GM20431 (cell line): ENCODE results near the gene UBE2D3.
"Not testable (repeated sequence)": the region's sequence is repeated elsewhere in the genome, so short reads cannot be mapped to it uniquely, and the experiment has no call there.

ENCODE experiments used
- in situ Hi-C: fragments of 300-500 bp; cut with MseI, MboI; formaldehyde crosslinking; loops from one replicate; pipeline ENCODE4 v1.15.0; 2020; ENCODE audit warnings: low sequenced_read_pairs; ENCODE audit not compliant: unreplicated experiment

The UBE2D3 gene

DNA sequence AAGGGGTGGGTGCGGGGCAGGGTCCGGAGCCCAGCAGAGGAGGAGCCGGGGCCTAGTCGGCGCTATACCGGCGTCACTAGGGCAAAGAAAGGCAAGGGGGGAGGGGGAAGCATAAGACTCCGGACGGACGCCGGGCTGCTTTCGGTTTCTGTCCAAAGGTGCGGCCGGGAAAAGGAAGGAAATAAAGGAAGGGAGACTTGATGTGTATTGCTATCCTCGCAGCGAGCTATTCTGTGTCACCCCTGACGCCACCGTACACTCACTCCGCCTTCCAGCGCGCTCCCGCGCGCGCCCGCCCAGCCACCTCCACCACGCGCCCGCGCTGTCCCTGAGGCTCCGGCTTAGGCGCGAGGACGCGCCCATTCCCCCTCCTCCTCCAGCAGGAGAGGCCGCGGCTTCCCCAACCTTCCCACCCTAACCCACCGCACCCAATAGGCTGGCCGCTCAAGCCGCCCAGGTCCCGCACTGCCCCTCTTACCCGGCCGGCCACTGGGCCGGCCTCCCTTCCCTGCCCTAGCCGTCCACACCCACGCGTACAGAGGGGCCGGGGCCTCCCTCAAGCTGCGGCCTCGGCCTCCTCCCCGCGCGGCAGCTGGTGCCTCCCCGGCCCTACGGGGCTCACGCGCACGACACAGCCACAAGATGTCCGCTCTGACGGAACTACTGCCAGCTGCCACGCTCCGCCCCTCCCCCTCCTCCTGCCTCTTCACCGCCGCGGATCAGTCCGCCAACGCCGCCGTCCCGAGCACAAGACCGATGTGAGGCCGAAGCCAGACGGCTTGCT, at the start of gene UBE2D3:
TSS of gene UBE2D3 (minus strand) at position 662 of the 784 bp plus-strand sequence. CDS start 1,043 bp downstream, outside the sequence.
- in situ Hi-C loops, result no loop called here

DNA sequence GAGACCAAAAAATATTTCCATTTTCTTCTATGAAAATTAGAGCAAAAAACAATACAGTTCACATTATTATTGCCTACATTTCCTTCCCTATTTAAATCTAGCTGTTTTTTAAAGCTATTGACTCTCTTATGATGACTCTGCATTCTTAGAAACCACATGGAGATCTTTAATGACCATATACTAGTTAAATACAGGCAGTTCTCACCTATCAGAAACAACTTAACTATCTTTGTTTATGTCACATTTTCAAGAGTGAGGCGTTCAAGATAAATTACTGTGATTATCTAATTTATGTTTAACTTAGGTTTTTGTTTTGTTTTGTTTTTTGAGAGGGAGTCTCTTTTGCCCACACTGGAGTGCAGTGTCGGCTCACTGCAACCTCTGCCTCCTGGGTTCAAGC, 44.4 kb upstream of the UBE2D3 start:
- in situ Hi-C loops, result no loop called here

DNA sequence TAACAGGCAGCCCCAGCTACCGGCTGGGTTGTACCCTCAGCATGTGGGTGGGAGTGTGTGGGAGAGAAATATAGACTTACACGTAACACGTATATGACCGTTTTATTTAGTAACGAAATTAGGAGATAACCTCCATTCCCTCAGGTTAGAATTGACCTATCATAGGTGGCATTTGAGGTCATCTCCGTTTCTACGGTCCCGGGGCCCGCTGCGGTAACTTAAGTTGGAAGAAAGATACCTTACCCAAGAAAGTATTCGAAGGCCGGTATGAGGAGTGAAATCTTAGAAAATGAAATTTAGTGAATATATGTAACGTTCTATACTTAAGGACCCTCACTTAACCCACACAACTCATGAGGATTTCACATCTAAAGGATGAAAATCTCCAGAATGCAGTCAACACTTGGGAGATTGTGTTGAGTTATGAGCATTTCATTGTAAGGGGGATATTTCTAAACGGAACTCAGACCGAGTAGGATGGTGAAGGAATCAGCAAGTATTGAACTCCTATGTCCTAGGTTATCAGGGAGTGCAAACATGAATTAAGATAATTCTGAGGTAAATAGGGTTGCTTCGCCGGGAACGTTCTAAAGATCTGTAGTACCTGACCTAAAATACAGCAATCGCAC, 42.3 kb upstream of the UBE2D3 start:
- in situ Hi-C loops, result no loop called here

DNA sequence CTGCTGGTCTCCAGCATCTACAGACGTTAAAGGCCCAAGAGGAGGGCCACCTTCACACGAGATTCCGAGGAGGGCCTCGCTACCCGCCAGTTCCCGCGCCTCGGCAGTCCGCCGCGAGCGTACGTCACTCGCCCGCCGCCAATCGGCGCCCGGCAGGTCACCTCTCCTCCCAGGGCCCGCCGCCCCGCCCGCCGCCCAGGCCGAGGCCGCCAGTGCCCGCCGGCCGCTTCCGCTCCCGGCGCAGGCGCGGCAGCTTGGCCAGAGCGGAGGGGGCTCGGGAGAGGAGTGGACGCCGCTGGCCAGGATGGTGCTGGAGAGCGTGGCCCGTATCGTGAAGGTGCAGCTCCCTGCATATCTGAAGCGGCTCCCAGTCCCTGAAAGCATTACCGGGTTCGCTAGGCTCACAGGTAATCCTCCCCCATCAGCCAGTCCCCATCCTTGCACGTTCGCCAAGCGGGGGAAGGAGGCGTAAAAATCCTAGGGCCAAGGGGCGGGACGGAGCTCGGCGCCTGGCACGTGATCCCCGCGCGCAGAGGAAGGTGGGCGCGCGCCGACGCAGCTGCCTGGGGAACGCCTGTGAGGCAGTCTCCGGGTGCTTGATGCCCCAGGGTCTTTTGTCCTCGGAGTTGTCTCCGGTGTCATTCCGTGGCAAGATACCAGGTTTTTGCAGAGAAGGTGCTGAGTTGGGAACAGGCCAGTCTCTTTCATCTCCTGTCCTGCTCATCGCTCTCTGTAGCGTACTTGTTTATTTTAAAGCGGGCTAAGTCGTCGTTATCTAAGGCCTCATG, 41.6 kb upstream of the UBE2D3 start, which contains the start of gene CISD2:
TSS of gene CISD2 (plus strand) at position 212 of the 788 bp plus-strand sequence. CDS start at position 305, 93 bp downstream.
- in situ Hi-C loops, result no loop called here

DNA sequence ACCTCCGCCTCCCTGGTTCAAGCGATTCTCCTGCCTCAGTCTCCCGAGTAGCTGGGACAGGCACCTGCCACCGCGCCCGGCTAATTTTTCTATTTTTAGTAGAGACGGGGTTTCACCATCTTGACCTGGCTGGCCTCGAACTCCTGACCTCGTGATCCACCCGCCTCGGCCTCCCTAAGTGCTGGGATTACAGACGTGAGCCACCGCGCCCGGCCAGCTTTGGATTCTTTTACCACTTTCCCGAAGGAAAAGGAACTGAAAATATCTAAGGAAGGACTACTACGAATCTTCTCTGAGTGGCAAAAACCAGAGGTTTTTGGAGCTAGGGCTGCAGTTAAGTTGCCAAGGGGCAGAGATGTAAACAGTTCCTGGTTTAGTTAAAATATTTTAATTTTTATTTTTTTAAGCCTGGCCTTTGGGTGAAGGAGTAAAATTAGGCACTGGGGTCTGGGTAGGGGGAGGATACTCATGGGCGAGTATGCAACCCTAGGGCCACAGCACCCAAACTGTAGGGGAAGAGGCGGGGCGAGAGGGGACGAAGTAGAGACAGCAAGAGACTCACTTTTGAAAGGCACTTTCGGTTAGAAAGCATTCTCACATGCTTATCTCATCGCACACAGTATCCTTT, 40.9 kb upstream of the UBE2D3 start:
- in situ Hi-C loops, result no loop called here

DNA sequence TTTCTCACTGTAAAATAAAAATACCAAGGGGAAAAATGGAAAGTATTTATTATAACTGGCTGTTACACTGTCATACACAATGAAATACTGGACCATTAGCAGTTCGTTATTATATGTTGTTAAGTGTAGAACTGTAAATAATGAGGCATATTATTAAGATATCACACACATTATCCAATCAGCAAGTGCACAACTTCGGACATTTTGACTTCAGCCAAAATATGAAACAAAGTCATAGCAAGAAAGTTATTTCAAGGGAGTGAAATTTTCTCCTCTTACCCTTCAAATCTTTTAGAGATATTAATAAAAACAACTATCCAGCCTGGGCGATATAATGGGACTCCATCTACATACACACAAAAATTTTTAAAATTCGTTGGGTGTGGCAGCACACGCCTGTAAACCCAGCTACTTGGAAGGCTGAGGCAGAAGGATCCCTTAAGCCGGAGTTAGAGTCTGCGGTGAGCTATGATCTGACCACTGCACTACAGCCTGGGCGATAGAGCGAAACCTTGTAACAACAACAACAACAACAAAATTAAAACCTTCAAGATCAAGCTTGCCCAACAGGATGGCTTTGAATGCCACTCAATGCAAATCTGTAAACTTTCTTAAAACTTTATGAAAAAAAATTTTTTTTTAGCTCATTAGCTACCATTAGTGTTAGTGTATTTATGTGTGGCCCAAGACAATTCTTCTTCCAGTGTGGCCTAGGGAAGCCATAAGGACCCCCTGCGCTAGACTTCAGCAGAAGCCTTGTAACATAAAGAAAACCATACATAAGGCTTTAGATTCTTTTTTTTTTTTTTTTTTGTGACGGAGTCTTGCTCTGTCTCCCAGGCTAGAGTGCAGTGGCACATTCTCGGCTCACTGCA, 40.2 kb upstream of the UBE2D3 start:
- in situ Hi-C loops, result no loop called here

DNA sequence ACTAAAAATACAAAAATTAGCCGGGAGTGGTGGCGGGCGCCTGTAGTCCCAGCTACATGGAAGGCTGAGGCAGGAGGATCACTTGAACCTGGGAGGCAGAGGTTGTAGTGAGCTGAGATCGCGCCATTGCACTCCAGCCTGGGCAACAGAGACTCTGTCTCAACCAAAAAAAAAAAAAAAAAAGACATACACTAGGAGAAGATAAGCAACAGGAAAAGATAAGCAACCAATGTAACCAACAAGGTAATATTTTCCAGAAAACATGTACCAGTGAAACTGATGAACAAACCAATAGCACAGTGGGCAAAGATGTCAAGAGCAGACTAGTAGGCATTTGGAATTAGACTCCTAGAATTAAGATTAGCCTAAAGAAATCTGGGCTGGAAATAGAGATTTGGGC, 38.0 kb upstream of the UBE2D3 start:
- in situ Hi-C loops, result not testable (repeated sequence)

DNA sequence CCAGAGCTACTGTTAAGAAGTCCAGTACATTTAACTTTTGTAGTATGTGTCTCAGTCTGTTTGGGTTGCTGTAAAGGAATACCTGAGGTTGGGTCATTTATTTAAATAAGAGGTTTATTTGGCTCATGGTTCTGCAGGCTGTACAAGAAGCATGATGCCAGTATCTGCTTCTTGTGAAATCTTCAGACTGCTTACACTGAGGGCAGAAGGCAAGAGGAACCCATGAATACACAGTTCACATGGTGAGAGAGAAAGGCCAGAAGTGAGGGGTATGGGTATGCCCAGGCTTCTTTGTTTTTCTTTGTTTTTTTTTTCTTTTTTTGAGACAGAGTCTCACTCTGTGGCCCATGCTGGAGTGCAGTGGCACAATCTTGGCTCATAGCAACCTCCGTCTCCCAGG, 35.4 kb upstream of the UBE2D3 start:
- in situ Hi-C loops, result no loop called here

DNA sequence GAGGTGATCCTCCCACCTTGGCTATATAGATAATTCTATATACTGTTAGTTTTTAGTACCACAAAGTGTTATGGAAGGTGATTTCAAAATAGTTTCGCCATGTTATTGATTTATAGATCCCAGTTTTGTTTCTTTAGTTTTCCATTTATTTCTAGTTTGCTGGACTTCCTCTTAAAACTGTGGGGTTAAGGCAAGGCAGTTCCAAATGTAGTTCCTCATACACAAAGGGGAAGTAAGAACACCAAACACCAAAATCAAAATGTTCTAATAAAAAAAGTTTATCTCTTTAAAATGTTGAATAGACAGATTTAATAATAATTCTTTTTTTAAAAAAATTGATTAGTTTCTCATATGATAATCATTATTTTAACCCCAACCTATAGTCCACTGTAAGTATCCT, 34.7 kb upstream of the UBE2D3 start:
- in situ Hi-C loops, result no loop called here

DNA sequence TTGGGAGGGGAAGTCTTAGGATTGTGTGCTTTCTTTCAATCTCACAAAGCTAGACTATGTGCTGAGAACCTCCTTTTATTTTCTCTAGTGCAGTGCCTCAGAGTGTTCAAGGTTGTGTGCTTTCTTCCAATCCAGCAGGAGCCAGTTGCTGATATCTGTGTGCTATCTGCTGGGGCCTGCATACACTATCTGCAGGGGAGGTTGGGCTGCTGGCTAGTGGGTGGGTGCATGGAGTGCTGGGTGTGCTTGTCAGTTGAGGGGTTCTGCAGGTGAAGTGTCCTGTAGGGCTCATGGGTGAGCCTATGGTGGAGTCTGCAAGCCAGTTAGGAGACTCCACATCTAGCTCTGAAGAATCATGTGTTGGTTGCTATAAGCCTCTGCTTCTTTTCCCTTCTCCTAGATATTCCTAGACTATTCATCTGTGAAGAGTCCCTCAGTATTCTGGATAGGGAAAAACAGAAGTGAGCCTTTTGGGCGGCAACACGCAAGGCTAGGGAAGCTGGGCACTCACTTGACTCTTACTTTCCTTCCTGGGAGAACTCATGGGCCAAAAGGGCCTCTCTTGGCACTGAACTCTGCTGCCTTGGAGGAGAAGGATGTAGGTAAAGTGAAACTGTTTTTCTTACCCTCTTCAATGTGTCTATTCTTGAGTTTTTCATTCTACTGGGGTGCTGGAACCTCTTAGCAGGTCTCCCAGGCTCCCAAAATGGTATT, 33.4 kb upstream of the UBE2D3 start:
- in situ Hi-C loops, result no loop called here

DNA sequence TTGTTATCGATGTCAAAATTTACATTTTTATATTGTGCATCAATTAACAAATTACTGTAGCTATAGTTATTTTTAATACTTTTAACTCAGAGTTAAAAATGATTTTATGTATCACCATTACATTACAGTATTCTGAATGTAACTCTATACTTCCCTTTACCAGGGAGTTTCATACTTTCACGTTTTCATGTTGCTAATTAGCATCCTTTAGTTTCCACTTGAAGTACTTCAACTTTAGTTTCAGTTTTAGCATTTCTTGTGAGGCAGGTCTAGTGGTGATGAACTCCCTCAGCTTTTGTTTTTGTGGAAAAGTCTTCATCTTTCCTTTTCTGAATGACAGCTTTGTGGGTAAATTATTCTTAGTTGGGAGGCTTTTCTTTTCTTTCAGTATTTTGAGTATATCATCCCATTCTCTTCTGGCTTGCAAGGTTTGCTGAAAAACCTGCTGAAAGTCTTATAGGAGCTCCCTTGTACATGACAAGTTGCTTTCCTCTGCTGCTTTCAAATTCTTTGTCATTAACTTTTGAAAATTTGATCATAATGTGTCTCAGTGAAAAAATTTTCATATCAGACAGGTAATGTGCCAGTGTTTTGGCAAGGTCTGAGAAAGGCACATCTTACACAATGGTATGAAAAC, 31.6 kb upstream of the UBE2D3 start:
- in situ Hi-C loops, result no loop called here

DNA sequence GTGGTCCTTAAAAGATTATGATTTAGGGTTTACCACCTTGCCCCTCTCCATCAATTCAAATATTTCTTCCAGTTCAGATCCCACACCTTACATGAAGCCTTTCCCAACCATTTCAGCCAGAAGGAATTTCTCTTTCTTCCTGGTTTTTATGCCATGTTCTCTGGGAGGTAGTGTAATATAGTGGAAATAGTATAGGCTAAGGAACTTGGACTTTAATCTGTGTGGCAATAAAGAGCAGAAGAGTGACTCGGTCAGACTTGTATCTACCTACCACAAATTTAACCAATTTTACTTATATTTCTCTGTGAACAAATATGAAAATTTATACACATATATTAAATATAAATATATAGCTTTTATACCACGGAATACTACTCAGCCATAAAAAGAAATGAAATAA, 23.0 kb upstream of the UBE2D3 start:
- in situ Hi-C loops, result no loop called here

DNA sequence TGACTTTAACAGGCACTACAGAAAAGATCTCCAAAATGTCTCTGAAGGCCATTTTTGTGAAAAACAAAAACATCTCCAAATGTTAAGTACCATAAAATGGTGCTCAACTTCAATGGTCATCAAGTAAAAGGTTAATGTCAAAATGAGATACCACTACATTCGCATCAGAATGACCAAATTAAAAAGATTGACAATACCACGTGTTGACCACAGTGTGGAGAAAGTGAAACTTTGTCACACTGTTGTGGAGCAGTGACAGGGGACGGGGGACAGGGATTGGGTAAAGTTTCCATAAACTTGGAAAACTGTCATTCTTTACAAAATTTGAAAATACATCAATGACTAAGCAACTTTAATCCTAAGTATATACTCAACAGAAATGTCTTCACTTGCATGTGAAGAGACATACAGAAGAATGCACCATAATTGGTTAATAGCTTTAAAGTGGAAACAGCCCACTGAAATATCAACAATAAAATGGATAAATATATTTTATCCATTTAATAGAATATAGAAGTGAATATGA, 22.3 kb upstream of the UBE2D3 start:
- in situ Hi-C loops, result no loop called here

DNA sequence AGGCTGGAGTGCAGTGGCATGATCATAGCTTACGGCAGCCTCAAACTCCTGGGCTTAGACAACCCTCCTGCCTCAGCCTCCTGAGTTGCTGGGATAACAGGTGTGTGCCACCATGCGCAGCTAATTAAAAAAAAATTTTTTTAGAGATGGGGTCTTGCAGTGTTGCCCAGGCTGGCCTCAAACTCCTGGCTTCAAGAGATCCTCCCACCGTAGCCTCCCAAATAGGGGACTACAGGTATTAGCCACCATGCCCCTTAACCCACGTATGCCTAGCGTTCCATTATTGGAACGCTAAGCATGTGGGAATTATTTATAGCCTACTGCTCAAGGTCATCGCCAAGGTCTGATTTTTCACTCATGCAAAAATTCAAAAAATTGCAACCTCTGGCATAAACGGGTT, 20.3 kb upstream of the UBE2D3 start:
- in situ Hi-C loops, result no loop called here

DNA sequence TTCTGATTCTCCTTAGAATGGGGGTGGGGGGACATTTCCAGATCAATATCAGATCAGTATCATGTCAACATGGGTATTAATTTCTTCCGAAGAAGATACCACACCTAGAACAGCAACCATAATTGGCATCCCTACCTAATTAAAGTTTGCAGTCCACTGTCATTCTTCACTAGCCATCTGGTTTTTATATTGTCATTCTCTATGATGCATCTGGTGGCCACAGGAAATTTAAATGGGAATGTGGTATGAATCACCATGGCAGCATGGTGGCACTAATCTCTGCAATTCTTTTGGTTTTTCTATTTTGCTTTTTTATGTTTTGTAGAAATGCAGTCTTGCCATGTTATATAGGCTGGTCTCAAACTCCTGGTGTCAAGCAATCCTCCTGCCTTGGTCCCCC, 16.6 kb upstream of the UBE2D3 start:
- in situ Hi-C loops, result no loop called here

DNA sequence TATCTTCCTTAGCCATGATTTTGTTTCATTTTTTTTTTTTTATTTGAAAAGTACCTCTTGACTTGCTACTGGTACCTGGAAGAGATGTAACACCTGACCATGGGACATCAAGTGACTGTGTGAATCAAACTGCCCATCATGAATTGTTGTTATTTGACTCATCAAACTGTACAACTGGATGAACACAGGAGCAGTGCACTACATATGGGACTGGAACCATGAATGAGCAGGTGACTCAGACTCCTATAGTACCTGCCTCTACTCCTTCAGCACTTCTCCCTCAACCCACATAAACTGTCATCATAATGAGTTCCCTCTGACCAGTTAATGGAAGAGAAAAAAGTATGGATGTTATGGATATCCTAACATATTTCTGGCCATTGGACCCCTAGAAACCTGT, 15.9 kb upstream of the UBE2D3 start:
- in situ Hi-C loops, result no loop called here

DNA sequence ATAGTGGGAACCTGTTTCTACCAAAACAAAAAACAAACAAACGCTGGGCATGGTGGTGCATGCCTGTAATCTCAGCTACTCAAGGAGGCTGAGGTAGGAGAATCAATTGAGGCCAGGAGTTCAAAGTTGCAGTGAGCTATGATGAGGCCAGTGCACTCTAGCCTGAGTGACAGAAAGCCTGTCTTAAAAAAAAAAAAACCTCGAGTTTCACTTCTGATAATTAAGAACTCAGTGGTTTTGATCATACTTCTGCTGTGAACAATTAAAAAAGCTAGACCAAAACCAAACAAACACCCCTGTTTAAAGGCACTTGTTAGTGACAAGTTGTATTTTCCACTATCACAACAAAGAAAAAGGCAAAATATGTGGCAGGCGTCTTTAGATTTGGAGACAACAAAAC, 15.0 kb upstream of the UBE2D3 start:
- in situ Hi-C loops, result no loop called here

DNA sequence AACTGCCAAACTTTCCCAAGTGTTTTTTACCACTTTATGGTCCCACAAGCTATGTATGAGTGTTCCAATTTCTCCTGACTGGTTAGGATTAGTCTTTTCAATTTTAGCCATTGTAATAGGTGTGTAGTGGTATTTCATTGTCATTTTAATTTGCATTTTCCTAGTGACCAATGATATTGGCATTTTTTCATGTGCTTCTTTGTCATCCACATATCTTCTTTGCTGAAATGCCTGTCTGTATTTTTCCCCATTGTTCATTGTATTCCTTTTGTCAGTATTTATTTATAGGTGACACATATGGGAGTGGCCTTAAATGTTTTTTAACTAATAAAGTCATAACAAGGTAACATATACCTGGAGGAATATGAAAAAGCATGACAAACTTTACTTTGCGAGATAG, 9.2 kb upstream of the UBE2D3 start:
- in situ Hi-C loops, result no loop called here
